ENCODE data around the gene ACTN4. TPM values are rescaled to one million over a fixed set of nuclear protein-coding genes. Genes with fewer than 3 reads are reported as not detected.

The ACTN4 gene
- total and polyA plus RNA-seq, 2 donors (not counting 3 experiments of a cell fraction or from before 2014, with no cell fraction given) = 313 to 748 TPM

GRCh38 chr19:38695317-38695683, 47.9 kb downstream of the ACTN4 start:
- H3K27me3 ChIP-seq (ENCODE audit: control insufficient read depth in 2 of 2, insufficient read depth in 2 of 2, low read length in 2 of 2) = no peaks in the 10 kb centered on the region
- ChIA-PET CTCF (interaction anchor here (0.8 to 1.1 kb wide), 2 partner anchors 9 to 36 kb away, joined by 3 read pairs; no protein-coding TSS in a partner anchor), POLR2A (no interaction called here)
- H3K9me1 ChIP-seq (replicated peaks; ENCODE audit: control insufficient read depth, extremely low read depth, insufficient read depth, low read length) = no peaks in the 10 kb centered on the region
- peaks cover 2 to 9% of the 10 kb centered on the region in 2 experiments for H3K36me3 ChIP-seq (ENCODE audit: control insufficient read depth in 2 of 2, extremely low read depth in 1 of 2, insufficient read depth in 2 of 2, low read length in 2 of 2)
- TF ChIP-seq CTCF (IDR thresholded peaks at IDR 0.05; ENCODE audit: extremely low read depth in 1 of 2, insufficient read depth in 1 of 2, low read depth in 1 of 2, low read length in 2 of 2) (no peak), MYC (IDR thresholded peaks at IDR 0.05; ENCODE audit: low read depth, low read length) (no peak), FOS (IDR thresholded peaks at IDR 0.05; ENCODE audit: borderline replicate concordance, insufficient read depth, low read length) (no peak), POLR2AphosphoS5 (IDR thresholded peaks at IDR 0.05; ENCODE audit: insufficient read depth, low read depth, low read length) (no peak), EZH2 (IDR thresholded peaks at IDR 0.05; ENCODE audit: borderline replicate concordance, low read depth, low read length, severe bottlenecking) (no peak), GATA2 (IDR thresholded peaks at IDR 0.05; ENCODE audit: insufficient read depth, insufficient read length, low read depth, low read length) (no peak), POLR2A (IDR thresholded peaks at IDR 0.05; ENCODE audit: low read depth, low read length) (no peak), JUN (IDR thresholded peaks at IDR 0.05; ENCODE audit: borderline replicate concordance, insufficient read depth, insufficient read length, low read depth) (no peak)
- TF ChIP-seq, protein P1, sequence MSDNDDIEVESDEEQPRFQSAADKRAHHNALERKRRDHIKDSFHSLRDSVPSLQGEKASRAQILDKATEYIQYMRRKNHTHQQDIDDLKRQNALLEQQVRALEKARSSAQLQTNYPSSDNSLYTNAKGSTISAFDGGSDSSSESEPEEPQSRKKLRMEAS (IDR thresholded peaks at IDR 0.05; ENCODE audit: insufficient read depth, insufficient read length) = no peak
- H3K9ac ChIP-seq (replicated peaks; ENCODE audit: extremely low read depth, insufficient read depth, low read length) = no peak overlapping the region
- DNase-seq (ENCODE audit: low read depth, low spot score) = no peak
- intact Hi-C loops (cut with micrococcal nuclease) = no loop called here
- dilution Hi-C loops (cut with MboI; ENCODE audit: extremely low pct_ligation_motif_present, low sequenced_read_pairs) = no loop called here
- H2AFZ ChIP-seq (ENCODE audit: low read depth, low read length) = no peak overlapping the region
- no peaks in the 10 kb centered on the region for H4K20me1 ChIP-seq (replicated peaks; ENCODE audit: control insufficient read depth, extremely low read depth, insufficient read depth, low read length)
- peaks cover 94% of the 10 kb centered on the region for H3K79me2 ChIP-seq (ENCODE audit: control insufficient read depth, insufficient read depth, low read length)
- no peak for FAIRE-seq
- peaks cover 37% of the 10 kb centered on the region for H3K4me1 ChIP-seq (ENCODE audit: control insufficient read depth, extremely low read depth, insufficient read depth, low read length)
- H3K4me2 ChIP-seq (ENCODE audit: insufficient read depth, low read length) = no peak overlapping the region
- no peak overlapping the region for H3K27ac ChIP-seq (ENCODE audit: insufficient read depth, low read depth, low read length)
- no TSS peak for BruUV-seq (replicated peaks)
- H3K4me3 ChIP-seq (replicated peaks in 1 of 3; ENCODE audit: insufficient read depth in 1 of 3, low read depth in 1 of 3, low read length in 3 of 3) = no peak overlapping the region
- no peaks in the 10 kb centered on the region for H3K9me3 ChIP-seq (replicated peaks; ENCODE audit: control insufficient read depth, insufficient read depth, low read length)
